ENCODE results near the gene VRK3. TPM values are rescaled to one million over a fixed set of nuclear protein-coding genes. Genes with fewer than 3 reads are reported as not detected.

VRK3 gene
- total RNA-seq, 1 experiment from 2014 or later: 33.4 TPM

DNA sequence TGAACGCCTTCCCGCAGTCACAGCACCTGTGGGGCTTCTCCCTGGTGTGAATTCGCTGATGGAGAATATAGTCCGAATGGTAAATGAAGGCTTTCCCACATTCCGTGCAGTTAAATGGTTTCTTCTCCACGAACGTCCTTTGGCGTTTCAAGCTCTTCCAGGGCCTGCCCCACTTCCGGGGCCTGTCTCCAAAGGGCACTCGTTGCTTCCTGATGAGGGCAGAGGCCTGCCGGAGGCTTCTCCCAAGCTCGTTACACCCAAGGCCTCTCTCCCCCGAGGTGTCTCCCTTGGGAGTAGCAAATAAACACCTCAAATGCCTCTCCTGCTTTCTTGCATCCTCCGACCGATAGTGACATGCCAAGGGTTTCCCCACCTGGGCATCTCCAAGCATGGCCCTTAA, 34.9 kb upstream of the VRK3 start:
- TF ChIP-seq, protein P1, sequence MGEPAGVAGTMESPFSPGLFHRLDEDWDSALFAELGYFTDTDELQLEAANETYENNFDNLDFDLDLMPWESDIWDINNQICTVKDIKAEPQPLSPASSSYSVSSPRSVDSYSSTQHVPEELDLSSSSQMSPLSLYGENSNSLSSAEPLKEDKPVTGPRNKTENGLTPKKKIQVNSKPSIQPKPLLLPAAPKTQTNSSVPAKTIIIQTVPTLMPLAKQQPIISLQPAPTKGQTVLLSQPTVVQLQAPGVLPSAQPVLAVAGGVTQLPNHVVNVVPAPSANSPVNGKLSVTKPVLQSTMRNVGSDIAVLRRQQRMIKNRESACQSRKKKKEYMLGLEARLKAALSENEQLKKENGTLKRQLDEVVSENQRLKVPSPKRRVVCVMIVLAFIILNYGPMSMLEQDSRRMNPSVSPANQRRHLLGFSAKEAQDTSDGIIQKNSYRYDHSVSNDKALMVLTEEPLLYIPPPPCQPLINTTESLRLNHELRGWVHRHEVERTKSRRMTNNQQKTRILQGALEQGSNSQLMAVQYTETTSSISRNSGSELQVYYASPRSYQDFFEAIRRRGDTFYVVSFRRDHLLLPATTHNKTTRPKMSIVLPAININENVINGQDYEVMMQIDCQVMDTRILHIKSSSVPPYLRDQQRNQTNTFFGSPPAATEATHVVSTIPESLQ (CRISPR knock-in tag; IDR thresholded peaks at IDR 0.05): no peak
- no peak for TF ChIP-seq ZNF138 (CRISPR knock-in tag; conservative IDR thresholded peaks at IDR 0.05)
- Mint-ChIP-seq H3K4me3 (no peak overlapping the region), H3K4me1 (no peaks in the 10 kb centered on the region), H3K27ac (no peak overlapping the region), H3K27me3 (ENCODE audit: low read depth) (peaks cover 13% of the 10 kb centered on the region), H3K9me3 (peaks cover 62% of the 10 kb centered on the region), H3K36me3 (peaks cover 37% of the 10 kb centered on the region)
- ATAC-seq (no peak), DNase-seq (ENCODE audit: low spot score) (no peak)
- ChIA-PET CTCF (interaction anchor here (0.8 kb wide), 1 partner anchor 9 kb away, joined by 3 read pairs; no protein-coding TSS in a partner anchor), POLR2A (no interaction called here)

GRCh38 chr19:50059045-50059444, 33.9 kb upstream of the VRK3 start:
- DNase-seq (ENCODE audit: low spot score) (no peak), ATAC-seq (no peak)
- CTCF ChIA-PET: no interaction called here
- no peak for TF ChIP-seq ZNF512 (CRISPR knock-in tag; IDR thresholded peaks at IDR 0.05; ENCODE audit: borderline replicate concordance)
- TF ChIP-seq ATF3 (CRISPR knock-in tag; conservative IDR thresholded peaks at IDR 0.05): no peak
- no peak for TF ChIP-seq CREM (CRISPR knock-in tag; IDR thresholded peaks at IDR 0.05)
- TF ChIP-seq CTCF (IDR thresholded peaks at IDR 0.05): no peak
- no peak for TF ChIP-seq ESRRA (CRISPR knock-in tag; IDR thresholded peaks at IDR 0.05; ENCODE audit: borderline replicate concordance)
- TF ChIP-seq GABPB1 (CRISPR knock-in tag; IDR thresholded peaks at IDR 0.05): no peak
- no peak for TF ChIP-seq ZMAT4 (CRISPR knock-in tag; IDR thresholded peaks at IDR 0.05)
- TF ChIP-seq ZNF219 (CRISPR knock-in tag; IDR thresholded peaks at IDR 0.05; ENCODE audit: borderline replicate concordance): no peak
- no peak for TF ChIP-seq NR3C1 (CRISPR knock-in tag; conservative IDR thresholded peaks at IDR 0.05; ENCODE audit: low read depth)
- Mint-ChIP-seq H3K36me3 (peaks cover 36% of the 10 kb centered on the region), H3K27ac (no peak overlapping the region), H3K4me3 (no peak overlapping the region), H3K9me3 (peaks cover 57% of the 10 kb centered on the region), H3K4me1 (no peaks in the 10 kb centered on the region), H3K27me3 (ENCODE audit: low read depth) (peaks cover 13% of the 10 kb centered on the region)
- POLR2A ChIA-PET: no interaction called here

- no peak overlapping the region for H3K27ac Mint-ChIP-seq
- ChIA-PET POLR2A (no interaction called here), CTCF (no interaction called here)
- no peak overlapping the region for H3K4me3 Mint-ChIP-seq
- H3K9me3 Mint-ChIP-seq: peaks cover 59% of the 10 kb centered on the region
- H3K36me3 Mint-ChIP-seq: peaks cover 35% of the 10 kb centered on the region
- no peak for ATAC-seq
- no peak for DNase-seq (ENCODE audit: low spot score)
- no peaks in the 10 kb centered on the region for H3K4me1 Mint-ChIP-seq
- H3K27me3 Mint-ChIP-seq (ENCODE audit: low read depth): peaks cover 13% of the 10 kb centered on the region
- no peak for TF ChIP-seq ZNF263 (CRISPR knock-in tag; IDR thresholded peaks at IDR 0.05; ENCODE audit: low read depth)
- TF ChIP-seq, protein P2, sequence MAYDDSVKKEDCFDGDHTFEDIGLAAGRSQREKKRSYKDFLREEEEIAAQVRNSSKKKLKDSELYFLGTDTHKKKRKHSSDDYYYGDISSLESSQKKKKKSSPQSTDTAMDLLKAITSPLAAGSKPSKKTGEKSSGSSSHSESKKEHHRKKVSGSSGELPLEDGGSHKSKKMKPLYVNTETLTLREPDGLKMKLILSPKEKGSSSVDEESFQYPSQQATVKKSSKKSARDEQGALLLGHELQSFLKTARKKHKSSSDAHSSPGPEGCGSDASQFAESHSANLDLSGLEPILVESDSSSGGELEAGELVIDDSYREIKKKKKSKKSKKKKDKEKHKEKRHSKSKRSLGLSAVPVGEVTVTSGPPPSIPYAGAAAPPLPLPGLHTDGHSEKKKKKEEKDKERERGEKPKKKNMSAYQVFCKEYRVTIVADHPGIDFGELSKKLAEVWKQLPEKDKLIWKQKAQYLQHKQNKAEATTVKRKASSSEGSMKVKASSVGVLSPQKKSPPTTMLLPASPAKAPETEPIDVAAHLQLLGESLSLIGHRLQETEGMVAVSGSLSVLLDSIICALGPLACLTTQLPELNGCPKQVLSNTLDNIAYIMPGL (CRISPR knock-in tag; IDR thresholded peaks at IDR 0.05): no peak
- TF ChIP-seq TCF7 (CRISPR knock-in tag; IDR thresholded peaks at IDR 0.05; ENCODE audit: low read depth): no peak
- TF ChIP-seq CREB1 (CRISPR knock-in tag; IDR thresholded peaks at IDR 0.05): no peak
- no peak for TF ChIP-seq IRF1 (CRISPR knock-in tag; IDR thresholded peaks at IDR 0.05)
- no peak for TF ChIP-seq E2F5 (CRISPR knock-in tag; IDR thresholded peaks at IDR 0.05)
- no peak for TF ChIP-seq SP1 (CRISPR knock-in tag; conservative IDR thresholded peaks at IDR 0.05)
- TF ChIP-seq, protein P3, sequence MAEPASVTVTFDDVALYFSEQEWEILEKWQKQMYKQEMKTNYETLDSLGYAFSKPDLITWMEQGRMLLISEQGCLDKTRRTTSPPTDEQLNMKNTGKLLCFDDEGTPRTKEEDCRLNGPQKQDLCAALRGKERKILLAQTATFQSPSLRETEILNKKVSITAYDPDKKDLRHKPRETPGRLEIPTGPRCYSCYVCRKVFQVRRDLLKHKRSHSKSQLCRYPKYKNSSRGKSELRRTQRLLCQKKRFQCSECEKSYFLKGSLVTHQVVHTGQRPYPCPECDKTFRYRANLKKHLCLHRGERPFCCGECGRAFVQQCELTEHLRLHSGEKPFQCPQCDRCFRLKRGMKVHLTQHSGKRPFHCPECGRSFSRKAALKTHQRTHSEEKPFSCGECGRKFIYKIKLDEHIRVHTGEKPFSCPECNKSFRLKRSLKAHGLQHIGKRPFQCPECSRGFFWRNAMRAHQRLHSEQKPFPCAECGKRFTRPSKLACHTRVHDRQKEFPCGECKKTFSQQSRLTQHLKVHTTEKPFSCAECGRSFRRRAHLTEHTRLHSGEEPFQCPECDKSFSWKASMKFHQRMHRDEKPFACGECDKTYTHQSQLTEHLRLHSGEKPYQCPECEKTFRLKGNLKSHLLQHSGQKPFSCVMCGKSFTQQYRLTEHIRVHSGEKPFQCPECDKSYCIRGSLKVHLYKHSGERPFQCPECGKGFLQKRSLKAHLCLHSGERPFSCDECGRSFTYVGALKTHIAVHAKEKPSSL (CRISPR knock-in tag; conservative IDR thresholded peaks at IDR 0.05): no peak
- no peak for TF ChIP-seq ELF4 (CRISPR knock-in tag; IDR thresholded peaks at IDR 0.05; ENCODE audit: low read depth)
- no peak for TF ChIP-seq RORB (CRISPR knock-in tag; IDR thresholded peaks at IDR 0.05)
These were observed 33.3 kb upstream of the VRK3 start for GRCh38 chr19:50058425-50058824.

All from WTC11 (cell line).